ENCODE measurements around the gene AKR1C1.
A peak's percentile ranks its signal among the peaks of the same experiment; 100 is the strongest.
"Not testable (repeated sequence)": the region's sequence is repeated elsewhere in the genome, so short reads cannot be mapped to it uniquely, and the experiment has no call there.

The AKR1C1 gene

DNA sequence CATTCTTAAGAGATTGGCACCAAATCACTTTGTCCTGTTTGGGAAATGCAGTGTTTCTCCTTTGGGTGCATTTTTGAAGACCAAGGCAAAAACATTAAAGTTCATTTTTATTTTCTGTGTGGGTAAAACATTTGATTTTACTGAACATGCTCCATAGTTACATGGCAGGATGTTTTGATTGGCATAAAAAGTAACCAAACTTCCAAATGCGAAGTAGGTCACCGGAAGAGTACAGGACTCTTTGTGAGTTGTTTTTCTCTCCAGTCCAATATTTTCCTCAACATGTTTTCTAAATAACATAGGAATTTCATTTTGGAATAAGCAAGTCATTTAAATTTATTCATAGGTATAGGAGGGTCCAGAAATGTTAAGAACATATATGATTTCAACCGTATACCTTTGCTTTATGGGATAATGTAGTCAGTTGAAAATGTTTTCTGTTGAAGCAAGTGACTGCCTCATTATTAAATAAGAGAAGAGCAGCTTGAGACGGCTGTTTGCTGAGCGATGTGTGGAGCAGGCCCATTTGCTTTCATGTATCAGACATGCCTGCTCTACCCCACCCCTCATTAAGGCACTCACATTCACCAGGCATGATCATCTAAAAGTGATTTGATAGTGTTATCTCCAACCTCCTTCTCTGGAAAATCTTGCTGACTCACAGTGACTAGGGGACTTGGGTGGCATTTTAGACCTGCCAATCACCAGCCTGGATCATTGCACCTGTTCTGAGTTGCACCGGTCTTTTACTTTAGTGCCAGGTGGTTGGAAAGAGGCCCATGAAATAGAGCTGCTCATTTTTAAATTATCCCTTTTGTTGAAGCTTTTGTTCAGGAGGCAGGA lies 56.8 kb downstream of the AKR1C1 start:
- DNase-seq: peak; percentile 31 to 43

GRCh38 chr10:5021624-5022290 lies 58.5 kb downstream of the AKR1C1 start:
- not testable (repeated sequence) for DNase-seq

- DNase-seq: no peak
Measured at GRCh38 chr10:5023177-5023805, 60.1 kb downstream of the AKR1C1 start.

GRCh38 chr10:5025461-5025881 lies 62.3 kb downstream of the AKR1C1 start:
- DNase-seq: not testable (repeated sequence)

- DNase-seq: no peak
Measured at GRCh38 chr10:5030989-5031388, 67.8 kb downstream of the AKR1C1 start.

GRCh38 chr10:5031588-5031987 lies 68.4 kb downstream of the AKR1C1 start:
- not testable (repeated sequence) for DNase-seq

DNA sequence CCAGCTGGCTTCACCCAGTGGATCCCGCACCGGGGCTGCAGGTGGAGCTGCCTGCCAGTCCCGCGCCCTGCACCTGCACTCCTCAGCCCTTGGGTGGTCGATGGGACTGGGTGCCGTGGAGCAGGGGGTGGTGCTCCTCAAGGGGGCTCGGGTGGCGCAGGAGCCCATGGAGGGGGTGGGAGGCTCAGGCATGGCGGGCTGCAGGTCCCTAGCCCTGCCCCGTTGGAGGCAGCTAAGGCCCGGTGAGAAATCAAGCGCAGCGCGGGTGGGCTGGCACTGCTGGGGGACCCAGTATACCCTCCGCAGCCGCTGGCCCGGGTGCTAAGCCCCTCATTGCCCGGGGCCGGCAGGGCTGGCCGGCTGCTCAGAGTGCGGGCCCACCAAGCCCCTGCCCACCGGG lies 69.2 kb downstream of the AKR1C1 start:
- DNase-seq: not testable (repeated sequence)
